IMR-90 (cell line): ENCODE results near the gene WDR3. TPM values are rescaled to one million over a fixed set of nuclear protein-coding genes. Genes with fewer than 3 reads are reported as not detected.

ENCODE experiments used
- ATAC-seq: fragments of 200-7000 bp; cut with Tn5 transposase; 2 replicates; pipeline ENCODE4 v1.9.1; 2020; ENCODE audit warnings: low read depth, mild to moderate bottlenecking, moderate library complexity
- BruUV-seq: library from RNA; stranded (reverse); fragments of 400-500 nt; replicated peaks from 2 replicates; lab custom pipeline; 2021; lab: Mats Ljungman, UMichigan
- CTCF ChIA-PET: fragments of 300-600 bp; formaldehyde crosslinking; extraction: SDS; loops from one replicate; lab custom pipeline; 2021; ENCODE audit warnings: antibody characterized with exemption; lab: Yijun Ruan, JAX
- POLR2A ChIA-PET: fragments of 300-600 bp; sonication (Branson Sonifier 250); formaldehyde crosslinking; loops from one replicate; lab custom pipeline; 2022; ENCODE audit warnings: antibody characterized with exemption; ENCODE audit not compliant: unreplicated experiment; lab: Charles Lee
- DNase-seq: peaks from one replicate; pipeline ENCODE4 v3.0.0; 2013
- H2AFZ ChIP-seq: replicated peaks from 2 replicates; pipeline ENCODE3; 2013; ENCODE audit warnings: low read length, mild to moderate bottlenecking; ENCODE audit not compliant: poor library complexity
- H2AK5ac ChIP-seq: 2 replicates; pipeline ENCODE4 v1.6.1; 2013; ENCODE audit warnings: low read depth, low read length, inconsistent platforms
- H2AK9ac ChIP-seq: replicated peaks from 2 replicates; pipeline ENCODE3; 2013; ENCODE audit warnings: mild to moderate bottlenecking, low read depth, low read length, moderate library complexity; ENCODE audit not compliant: poor library complexity
- H2BK120ac ChIP-seq: 2 replicates; pipeline ENCODE4 v1.6.1; 2013; ENCODE audit warnings: low read depth, low read length, inconsistent platforms
- H2BK15ac ChIP-seq: 3 replicates; pipeline ENCODE4 v1.6.1; 2013; ENCODE audit warnings: low read depth, low read length, inconsistent platforms
- H2BK20ac ChIP-seq: 2 replicates; pipeline ENCODE4 v1.6.1; 2013; ENCODE audit warnings: low read depth, mild to moderate bottlenecking, inconsistent platforms, low read length, moderate library complexity
- H2BK5ac ChIP-seq: 2 replicates; pipeline ENCODE4 v1.6.1; 2013; ENCODE audit warnings: mild to moderate bottlenecking, low read depth, low read length, inconsistent platforms; ENCODE audit not compliant: poor library complexity, severe bottlenecking
- H3K14ac ChIP-seq: replicated peaks from 2 replicates; pipeline ENCODE4 v1.6.1; 2013; ENCODE audit warnings: low read depth, low read length, inconsistent platforms
- H3K18ac ChIP-seq: 2 replicates; pipeline ENCODE4 v1.6.1; 2013; ENCODE audit warnings: low read depth, low read length, control low read depth
- H3K23ac ChIP-seq: 2 replicates; pipeline ENCODE4 v1.6.1; 2013; ENCODE audit warnings: low read depth, low read length, inconsistent platforms
- H3K27ac ChIP-seq: 2 replicates; pipeline ENCODE4 v1.5.1; 2013; ENCODE audit warnings: mild to moderate bottlenecking, control low read depth, low read length; ENCODE audit not compliant: insufficient read depth
- H3K27me3 ChIP-seq: 2 replicates; pipeline ENCODE4 v1.6.1; 2013; ENCODE audit warnings: low read length; ENCODE audit not compliant: control insufficient read depth, insufficient read depth
- H3K36me3 ChIP-seq: 2 replicates; pipeline ENCODE4 v1.6.1; 2013; ENCODE audit warnings: low read length, mixed read lengths; ENCODE audit not compliant: control insufficient read depth, insufficient read depth
- H3K4ac ChIP-seq: 2 replicates; pipeline ENCODE4 v1.6.1; 2013; ENCODE audit warnings: low read depth, low read length, inconsistent platforms
- H3K4me1 ChIP-seq: 2 replicates; pipeline ENCODE4 v1.6.1; 2013; ENCODE audit warnings: low read length, mixed read lengths; ENCODE audit not compliant: control insufficient read depth, insufficient read depth
- H3K4me2 ChIP-seq: 2 replicates; pipeline ENCODE4 v1.6.1; 2013; ENCODE audit warnings: low read depth, mild to moderate bottlenecking, control low read depth, low read length, moderate library complexity
- H3K4me3 ChIP-seq: 2 replicates; pipeline ENCODE4 v1.5.1; 2013; ENCODE audit warnings: low read depth, mild to moderate bottlenecking, control low read depth, low read length, moderate library complexity; ENCODE audit not compliant: insufficient read depth
- H3K56ac ChIP-seq: 2 replicates; pipeline ENCODE4 v1.6.1; 2013; ENCODE audit warnings: low read length, inconsistent platforms; ENCODE audit not compliant: insufficient read depth; ENCODE audit errors: extremely low read depth
- H3K79me1 ChIP-seq, 2 experiments: 2 replicates each; pipeline ENCODE4 v1.6.1; 2013; ENCODE audit warnings: low read length in 2 of 2, inconsistent platforms in 1 of 2, low read depth in 1 of 2
- H3K9ac ChIP-seq: 2 replicates; pipeline ENCODE4 v1.6.1; 2013; ENCODE audit warnings: low read depth, low read length, control low read depth
- H3K9me1 ChIP-seq: 2 replicates; pipeline ENCODE4 v1.6.1; 2013; ENCODE audit warnings: low read length, inconsistent platforms; ENCODE audit not compliant: insufficient read depth
- H3K9me3 ChIP-seq: 2 replicates; pipeline ENCODE4 v1.6.1; 2013; ENCODE audit warnings: low read length; ENCODE audit not compliant: control insufficient read depth, insufficient read depth
- H4K20me1 ChIP-seq: 2 replicates; pipeline ENCODE4 v1.6.1; 2013; ENCODE audit warnings: low read length, inconsistent platforms; ENCODE audit not compliant: insufficient read depth
- H4K5ac ChIP-seq: 2 replicates; pipeline ENCODE4 v1.6.1; 2013; ENCODE audit warnings: mild to moderate bottlenecking, low read depth, low read length, control low read depth
- H4K8ac ChIP-seq, 2 experiments: 2 replicates each; pipeline ENCODE4 v1.6.1; 2013; ENCODE audit warnings: low read depth in 2 of 2, low read length in 2 of 2, control low read depth in 1 of 2, inconsistent platforms in 1 of 2
- H4K91ac ChIP-seq: 2 replicates; pipeline ENCODE4 v1.6.1; 2013; ENCODE audit warnings: low read depth, low read length, inconsistent platforms; ENCODE audit not compliant: insufficient read depth
- BHLHE40 ChIP-seq: fragments of 150-350 bp; IDR thresholded peaks from 2 replicates; pipeline ENCODE4 v1.6.1; 2016; ENCODE audit warnings: mild to moderate bottlenecking, low read depth, low read length
- CEBPB ChIP-seq: IDR thresholded peaks from 2 replicates; pipeline ENCODE4 v1.6.1; 2012; ENCODE audit warnings: low read depth, low read length, improper control_type of control experiment
- CHD1 ChIP-seq: IDR thresholded peaks from 2 replicates; pipeline ENCODE4 v1.6.1; 2012; ENCODE audit warnings: low read depth, low read length, improper control_type of control experiment
- FOS ChIP-seq: fragments of 150-350 bp; IDR thresholded peaks from 2 replicates; pipeline ENCODE4 v1.6.1; 2016; ENCODE audit warnings: low read depth, low read length
- MAFK ChIP-seq: IDR thresholded peaks from 2 replicates; pipeline ENCODE4 v1.6.1; 2012; ENCODE audit warnings: low read depth, low read length, improper control_type of control experiment
- MAZ ChIP-seq: IDR thresholded peaks from 2 replicates; pipeline ENCODE4 v1.6.1; 2012; ENCODE audit warnings: low read depth, mild to moderate bottlenecking, low read length, improper control_type of control experiment, moderate library complexity, borderline replicate concordance
- MXI1 ChIP-seq: IDR thresholded peaks from 2 replicates; pipeline ENCODE4 v1.6.1; 2012; ENCODE audit warnings: low read depth, mild to moderate bottlenecking, low read length, moderate library complexity, borderline replicate concordance
- NFE2L2 ChIP-seq: fragments of 150-350 bp; IDR thresholded peaks from 2 replicates; pipeline ENCODE4 v1.6.1; 2016; ENCODE audit warnings: low read depth, mild to moderate bottlenecking, low read length
- POLR2A ChIP-seq: IDR thresholded peaks from 2 replicates; pipeline ENCODE4 v1.6.1; 2012; ENCODE audit warnings: mild to moderate bottlenecking, low read depth, low read length
- RAD21 ChIP-seq: IDR thresholded peaks from 2 replicates; pipeline ENCODE4 v1.6.1; 2012; ENCODE audit warnings: low read length, improper control_type of control experiment
- RCOR1 ChIP-seq: IDR thresholded peaks from 2 replicates; pipeline ENCODE4 v1.6.1; 2012; ENCODE audit warnings: mild to moderate bottlenecking, low read length, improper control_type of control experiment; ENCODE audit not compliant: insufficient replicate concordance
- RFX5 ChIP-seq: IDR thresholded peaks from 2 replicates; pipeline ENCODE4 v1.8.0; 2012; ENCODE audit warnings: low read depth, mild to moderate bottlenecking, low read length, moderate library complexity
- SMC3 ChIP-seq: fragments of 150-350 bp; IDR thresholded peaks from 2 replicates; pipeline ENCODE4 v1.6.1; 2016; ENCODE audit warnings: low read depth, mild to moderate bottlenecking, antibody characterized with exemption, low read length, moderate library complexity
- WGBS, 2 experiments: methylation state at CpG; one replicate each; pipeline versions ENCODE4 v1.1.5 to v1.1.7; 2013; ENCODE audit warnings: missing lambda C conversion rate in 2 of 2; ENCODE audit not compliant: insufficient read length in 1 of 2; ENCODE audit errors: extremely low coverage in 2 of 2; 5-methylcytosine and 5-hydroxymethylcytosine counted together
- dilution Hi-C: fragments of 300-500 bp; cut with HindIII; formaldehyde crosslinking; loops from one replicate; pipeline ENCODE4 v1.14.3; 2018; ENCODE audit warnings: low sequenced_read_pairs; ENCODE audit not compliant: unreplicated experiment
- in situ Hi-C: fragments of 300-500 bp; cut with MboI; formaldehyde crosslinking; loops from 3 replicates; pipeline ENCODE4 v1.14.3; 2019; ENCODE audit warnings: low sequenced_read_pairs, inconsistent platforms, mixed read lengths
- intact Hi-C: fragments of 100-400 bp; cut with micrococcal nuclease; formaldehyde crosslinking; loops from 2 replicates; pipeline ENCODE4 v1.10.0; 2022
- polyA plus RNA-seq, 3 experiments: library from polyadenylated mRNA; depleted of rRNA; stranded (reverse); fragments of >200 nt; gene quantifications; 2 replicates each; pipeline ENCODE4 v1.2.3, GENCODE V29; 2012; ENCODE audit warnings: low replicate concordance in 1 of 3
- total RNA-seq: library from RNA; depleted of rRNA; stranded (reverse); fragments of >200 nt; gene quantifications from 2 replicates; pipeline ENCODE4 v1.2.3, GENCODE V29; 2012
- TF ChIP-seq, protein P1 (sequence below): fragments of 150-350 bp; IDR thresholded peaks from 2 replicates; pipeline ENCODE4 v1.6.1; 2016; ENCODE audit warnings: low read depth, mild to moderate bottlenecking, low read length, moderate library complexity, borderline replicate concordance
- TF ChIP-seq, protein P2 (sequence below): conservative IDR thresholded peaks from 2 replicates; pipeline ENCODE4 v1.5.1; 2012; ENCODE audit warnings: mild to moderate bottlenecking, low read depth, low read length, improper control_type of control experiment
- TF ChIP-seq, protein P3 (sequence below): fragments of 150-350 bp; IDR thresholded peaks from 2 replicates; pipeline ENCODE4 v1.6.1; 2017; ENCODE audit warnings: mild to moderate bottlenecking, antibody characterized with exemption, low read length, low read depth

The WDR3 gene
- total and polyA plus RNA-seq, 2 of the 4 experiments (the other 2 are of a cell fraction): 16.7 to 88.5 TPM

DNA sequence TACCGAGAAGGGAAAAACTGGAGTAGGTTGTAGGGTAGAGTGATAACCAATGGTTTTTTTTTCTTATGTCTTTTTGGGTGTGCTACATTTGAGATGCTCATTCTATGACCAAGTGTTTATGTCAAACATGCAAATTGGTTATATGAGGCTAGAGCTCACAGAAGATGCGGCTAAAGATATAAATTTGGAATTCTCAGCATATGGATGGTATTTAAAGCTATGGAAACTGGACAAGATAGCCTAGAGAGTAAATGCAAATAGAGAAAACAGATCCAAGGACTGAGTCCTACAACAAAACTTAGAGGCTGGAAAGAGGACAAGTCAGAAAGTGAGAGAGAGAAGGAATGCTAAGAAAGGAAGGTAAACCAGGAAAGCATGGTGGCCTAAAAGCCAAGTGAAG lies 7.5 kb upstream of the WDR3 start:
- in situ Hi-C loops: no loop called here
- POLR2A ChIA-PET: no interaction called here

More for the DNA sequence above, 7.5 kb upstream of the WDR3 start:
- Histone ChIP-seq H4K20me1 (peaks cover 3% of the 10 kb centered on the region; the same call in 1 of the 2 replicates), H4K5ac (no peak overlapping the region), H3K4me1 (no peaks in the 10 kb centered on the region), H2BK15ac (no peak overlapping the region), H2AK9ac (no peak overlapping the region), H4K8ac (no peak overlapping the region), H3K9me3 (no peaks in the 10 kb centered on the region), H2BK20ac (no peak overlapping the region), H3K9me1 (peaks cover 4% of the 10 kb centered on the region; the same call in 1 of the 2 replicates), H3K36me3 (peaks cover 3% of the 10 kb centered on the region), H3K4me3 (no peak overlapping the region), H3K4ac (no peak overlapping the region), H3K18ac (no peak overlapping the region), H2BK5ac (no peak overlapping the region), H3K14ac (no peak overlapping the region), H3K79me1 (peaks cover 6 to 42% of the 10 kb centered on the region in 2 experiments; a peak in 3 of 4 replicates), H3K27me3 (no peaks in the 10 kb centered on the region), H3K4me2 (no peak overlapping the region), H2BK120ac (no peak overlapping the region), H3K56ac (no peak overlapping the region), H2AK5ac (no peak overlapping the region), H3K27ac (no peak overlapping the region), H3K23ac (no peak overlapping the region), H3K9ac (no peak overlapping the region), H4K91ac (no peak overlapping the region), H2AFZ (no peak overlapping the region)
- no TSS peak for BruUV-seq
- intact Hi-C loops (loop anchor here (10.0 kb wide), 1 partner anchor 857 kb away; the partner anchor contains the start of gene TTF2), dilution Hi-C loops (no loop called here)
- ATAC-seq (no peak), DNase-seq (no peak)
- no CpG with 5 or more reads among the region's 2 CpGs for WGBS, 2 experiments
- CTCF ChIA-PET: no interaction called here
- no peak for TF ChIP-seq MAZ
- TF ChIP-seq RCOR1: no peak
- no peak for TF ChIP-seq CEBPB
- TF ChIP-seq FOS: no peak
- TF ChIP-seq, protein P1, sequence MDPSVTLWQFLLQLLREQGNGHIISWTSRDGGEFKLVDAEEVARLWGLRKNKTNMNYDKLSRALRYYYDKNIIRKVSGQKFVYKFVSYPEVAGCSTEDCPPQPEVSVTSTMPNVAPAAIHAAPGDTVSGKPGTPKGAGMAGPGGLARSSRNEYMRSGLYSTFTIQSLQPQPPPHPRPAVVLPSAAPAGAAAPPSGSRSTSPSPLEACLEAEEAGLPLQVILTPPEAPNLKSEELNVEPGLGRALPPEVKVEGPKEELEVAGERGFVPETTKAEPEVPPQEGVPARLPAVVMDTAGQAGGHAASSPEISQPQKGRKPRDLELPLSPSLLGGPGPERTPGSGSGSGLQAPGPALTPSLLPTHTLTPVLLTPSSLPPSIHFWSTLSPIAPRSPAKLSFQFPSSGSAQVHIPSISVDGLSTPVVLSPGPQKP: no peak
- no peak for TF ChIP-seq CHD1
- TF ChIP-seq, protein P2, sequence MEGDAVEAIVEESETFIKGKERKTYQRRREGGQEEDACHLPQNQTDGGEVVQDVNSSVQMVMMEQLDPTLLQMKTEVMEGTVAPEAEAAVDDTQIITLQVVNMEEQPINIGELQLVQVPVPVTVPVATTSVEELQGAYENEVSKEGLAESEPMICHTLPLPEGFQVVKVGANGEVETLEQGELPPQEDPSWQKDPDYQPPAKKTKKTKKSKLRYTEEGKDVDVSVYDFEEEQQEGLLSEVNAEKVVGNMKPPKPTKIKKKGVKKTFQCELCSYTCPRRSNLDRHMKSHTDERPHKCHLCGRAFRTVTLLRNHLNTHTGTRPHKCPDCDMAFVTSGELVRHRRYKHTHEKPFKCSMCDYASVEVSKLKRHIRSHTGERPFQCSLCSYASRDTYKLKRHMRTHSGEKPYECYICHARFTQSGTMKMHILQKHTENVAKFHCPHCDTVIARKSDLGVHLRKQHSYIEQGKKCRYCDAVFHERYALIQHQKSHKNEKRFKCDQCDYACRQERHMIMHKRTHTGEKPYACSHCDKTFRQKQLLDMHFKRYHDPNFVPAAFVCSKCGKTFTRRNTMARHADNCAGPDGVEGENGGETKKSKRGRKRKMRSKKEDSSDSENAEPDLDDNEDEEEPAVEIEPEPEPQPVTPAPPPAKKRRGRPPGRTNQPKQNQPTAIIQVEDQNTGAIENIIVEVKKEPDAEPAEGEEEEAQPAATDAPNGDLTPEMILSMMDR: no peak
- no peak for TF ChIP-seq MXI1
- no peak for TF ChIP-seq MAFK
- no peak for TF ChIP-seq RAD21
- TF ChIP-seq, protein P3, sequence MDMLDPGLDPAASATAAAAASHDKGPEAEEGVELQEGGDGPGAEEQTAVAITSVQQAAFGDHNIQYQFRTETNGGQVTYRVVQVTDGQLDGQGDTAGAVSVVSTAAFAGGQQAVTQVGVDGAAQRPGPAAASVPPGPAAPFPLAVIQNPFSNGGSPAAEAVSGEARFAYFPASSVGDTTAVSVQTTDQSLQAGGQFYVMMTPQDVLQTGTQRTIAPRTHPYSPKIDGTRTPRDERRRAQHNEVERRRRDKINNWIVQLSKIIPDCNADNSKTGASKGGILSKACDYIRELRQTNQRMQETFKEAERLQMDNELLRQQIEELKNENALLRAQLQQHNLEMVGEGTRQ: no peak
- TF ChIP-seq RFX5: no peak
- TF ChIP-seq NFE2L2: no peak
- no peak for TF ChIP-seq BHLHE40
- TF ChIP-seq SMC3: no peak
- TF ChIP-seq POLR2A: no peak
